ENCODE measurements around the gene CSF1R. TPM values are rescaled to one million over a fixed set of nuclear protein-coding genes. Genes with fewer than 3 reads are reported as not detected.

Gene CSF1R
- polyA plus RNA-seq, 1 donor (not counting 4 experiments of a cell fraction or from before 2014, with no cell fraction given), result not detected

DNA sequence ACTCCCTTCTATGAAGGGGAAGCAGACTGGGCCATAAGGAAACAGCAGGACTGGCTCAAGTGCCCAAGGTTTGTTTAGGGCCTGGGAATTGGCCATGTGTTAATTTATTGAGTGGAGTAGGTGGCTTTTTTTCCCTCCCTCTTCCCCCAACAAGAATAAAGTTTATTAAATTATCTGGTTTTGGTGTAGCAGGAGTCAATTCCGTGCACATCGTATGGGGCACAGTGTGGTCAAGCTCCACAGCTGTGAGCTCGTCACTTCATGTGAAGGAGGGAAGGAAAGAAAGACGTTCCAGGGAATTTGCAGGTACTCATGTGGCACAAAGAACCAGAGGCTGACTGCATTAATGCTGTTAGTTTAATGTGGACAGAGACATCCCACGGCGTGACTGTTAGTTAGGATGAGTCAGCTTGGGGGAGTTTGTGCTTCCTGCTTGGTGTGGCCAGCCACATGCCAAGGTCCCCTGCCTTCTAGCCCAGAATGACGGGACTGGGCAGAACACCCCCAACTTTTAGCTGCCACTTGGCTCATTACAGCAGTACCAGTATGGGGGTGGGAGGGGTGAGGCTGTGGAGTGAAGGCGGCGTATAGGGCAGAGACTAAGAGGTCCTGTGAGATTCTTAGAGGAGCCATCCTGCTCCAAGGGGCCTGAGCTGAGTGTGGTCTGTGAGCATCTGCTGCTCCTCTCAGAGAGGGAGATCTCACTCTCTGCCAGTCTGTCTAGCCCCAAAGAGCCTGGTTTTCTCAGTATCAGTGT lies 33.2 kb downstream of the CSF1R start:
- Histone ChIP-seq H3K4me1 (ENCODE audit: control insufficient read depth, extremely low read depth, insufficient read depth, low read length) (peaks cover 23% of the 10 kb centered on the region), H4K20me1 (ENCODE audit: control insufficient read depth, extremely low read depth, insufficient read depth, low read length) (no peaks in the 10 kb centered on the region), H3K9ac (ENCODE audit: control insufficient read depth, extremely low read depth, insufficient read depth, low read length) (no peak overlapping the region), H3K36me3 (ENCODE audit: control insufficient read depth in 2 of 2, extremely low read depth in 1 of 2, insufficient read depth in 2 of 2, low read length in 2 of 2) (peaks cover 48 to 75% of the 10 kb centered on the region in 2 experiments), H3K79me2 (ENCODE audit: control insufficient read depth, insufficient read depth, low read length) (no peaks in the 10 kb centered on the region), H2AFZ (ENCODE audit: control insufficient read depth, low read length) (no peak overlapping the region), H3K27ac (ENCODE audit: control insufficient read depth, insufficient read depth, low read length) (no peak overlapping the region), H3K4me2 (ENCODE audit: control insufficient read depth, extremely low read depth, insufficient read depth, low read depth, low read length) (no peak overlapping the region), H3K9me1 (ENCODE audit: control insufficient read depth, extremely low read depth, insufficient read depth, low read length) (peaks cover 3% of the 10 kb centered on the region), H3K27me3 (ENCODE audit: control insufficient read depth, extremely low read depth, insufficient read depth, low read length) (no peaks in the 10 kb centered on the region), H3K9me3 (ENCODE audit: control insufficient read depth, low read depth, low read length) (no peaks in the 10 kb centered on the region), H3K4me3 (ENCODE audit: control insufficient read depth in 2 of 3, extremely low read depth in 1 of 3, insufficient read depth in 2 of 3, low read depth in 1 of 3, low read length in 3 of 3) (no peak overlapping the region)
- no peak for DNase-seq (ENCODE audit: low read depth, low spot score)
- FAIRE-seq, result no peak
- dilution Hi-C loops (cut with MboI; ENCODE audit: extremely low pct_ligation_motif_present, low sequenced_read_pairs), result no loop called here
- TF ChIP-seq CTCF (optimal IDR thresholded peaks at IDR 0.05 in 1 of 3, IDR thresholded peaks at IDR 0.05 in 1 of 3, conservative IDR thresholded peaks at IDR 0.05 in 1 of 3; ENCODE audit: extremely low read depth in 1 of 3, insufficient read depth in 2 of 3, low read length in 3 of 3) (no peak), EZH2 (IDR thresholded peaks at IDR 0.05; ENCODE audit: low read length) (no peak)

GRCh38 chr5:150052226-150052955 lies 34.0 kb downstream of the CSF1R start:
- Histone ChIP-seq H3K9me1 (ENCODE audit: control insufficient read depth, extremely low read depth, insufficient read depth, low read length) (peaks cover 3% of the 10 kb centered on the region), H3K4me3 (ENCODE audit: control insufficient read depth in 2 of 3, extremely low read depth in 1 of 3, insufficient read depth in 2 of 3, low read depth in 1 of 3, low read length in 3 of 3) (no peak overlapping the region), H3K4me1 (ENCODE audit: control insufficient read depth, extremely low read depth, insufficient read depth, low read length) (peaks cover 23% of the 10 kb centered on the region), H3K79me2 (ENCODE audit: control insufficient read depth, insufficient read depth, low read length) (no peaks in the 10 kb centered on the region), H4K20me1 (ENCODE audit: control insufficient read depth, extremely low read depth, insufficient read depth, low read length) (no peaks in the 10 kb centered on the region), H3K27ac (ENCODE audit: control insufficient read depth, insufficient read depth, low read length) (no peak overlapping the region), H3K4me2 (ENCODE audit: control insufficient read depth, extremely low read depth, insufficient read depth, low read depth, low read length) (no peak overlapping the region), H3K9me3 (ENCODE audit: control insufficient read depth, low read depth, low read length) (no peaks in the 10 kb centered on the region), H3K36me3 (ENCODE audit: control insufficient read depth in 2 of 2, extremely low read depth in 1 of 2, insufficient read depth in 2 of 2, low read length in 2 of 2) (peaks cover 53 to 81% of the 10 kb centered on the region in 2 experiments), H2AFZ (ENCODE audit: control insufficient read depth, low read length) (no peak overlapping the region), H3K9ac (ENCODE audit: control insufficient read depth, extremely low read depth, insufficient read depth, low read length) (no peak overlapping the region), H3K27me3 (ENCODE audit: control insufficient read depth, extremely low read depth, insufficient read depth, low read length) (no peaks in the 10 kb centered on the region)
- no peak for TF ChIP-seq EZH2 (IDR thresholded peaks at IDR 0.05; ENCODE audit: low read length)
- TF ChIP-seq CTCF (optimal IDR thresholded peaks at IDR 0.05 in 1 of 3, IDR thresholded peaks at IDR 0.05 in 1 of 3, conservative IDR thresholded peaks at IDR 0.05 in 1 of 3; ENCODE audit: extremely low read depth in 1 of 3, insufficient read depth in 2 of 3, low read length in 3 of 3), result no peak
- no peak for FAIRE-seq
- DNase-seq (ENCODE audit: low read depth, low spot score), result no peak
- dilution Hi-C loops (cut with MboI; ENCODE audit: extremely low pct_ligation_motif_present, low sequenced_read_pairs), result no loop called here
